HG02938 (cell line): ENCODE data around the gene OTOA.
"Not testable (repeated sequence)": the region's sequence is repeated elsewhere in the genome, so short reads cannot be mapped to it uniquely, and the experiment has no call there.

Experiments
- ATAC-seq: cut with Tn5 transposase; IDR thresholded peaks from one replicate; pipeline ENCODE4 v1.9.1; 2021; ENCODE audit warnings: mild to moderate bottlenecking, moderate library complexity; ENCODE audit not compliant: unreplicated experiment

OTOA gene

GRCh38 chr16:21663889-21664647, at the start of gene OTOA:
TSS of gene OTOA (plus strand) at chr16:21663968. CDS start at chr16:21678515, 14,547 bp downstream.
- no peak for ATAC-seq

GRCh38 chr16:21614896-21615295, 48.9 kb upstream of the OTOA start:
- ATAC-seq = no peak

GRCh38 chr16:21617607-21618006, 46.2 kb upstream of the OTOA start:
- ATAC-seq = no peak

- ATAC-seq = no peak
These were observed 45.5 kb upstream of the OTOA start for GRCh38 chr16:21618281-21618680.

GRCh38 chr16:21619765-21620425, 43.9 kb upstream of the OTOA start:
- no peak for ATAC-seq

- ATAC-seq = no peak
These were observed 43.2 kb upstream of the OTOA start for GRCh38 chr16:21620592-21620991.

- no peak for ATAC-seq
These were observed 41.2 kb upstream of the OTOA start for GRCh38 chr16:21622545-21622944.

- no peak for ATAC-seq
These were observed 38.7 kb upstream of the OTOA start for GRCh38 chr16:21625026-21625425.

- ATAC-seq = no peak
These were observed 37.0 kb upstream of the OTOA start for GRCh38 chr16:21626659-21627277.

- no peak for ATAC-seq
These were observed 35.5 kb upstream of the OTOA start for GRCh38 chr16:21628121-21628726.

- no peak for ATAC-seq
These were observed 35.0 kb upstream of the OTOA start for GRCh38 chr16:21628772-21629171.

GRCh38 chr16:21629616-21630539, 33.9 kb upstream of the OTOA start:
- ATAC-seq = not testable (repeated sequence)

GRCh38 chr16:21630866-21631265, 32.9 kb upstream of the OTOA start:
- ATAC-seq = not testable (repeated sequence)

- not testable (repeated sequence) for ATAC-seq
These were observed 32.4 kb upstream of the OTOA start for GRCh38 chr16:21631376-21631775.

GRCh38 chr16:21631951-21632575, 31.7 kb upstream of the OTOA start:
- not testable (repeated sequence) for ATAC-seq

- ATAC-seq = no peak
These were observed 29.6 kb upstream of the OTOA start for GRCh38 chr16:21634216-21634615.

- ATAC-seq = not testable (repeated sequence)
These were observed 28.1 kb upstream of the OTOA start for GRCh38 chr16:21635694-21636093.

- no peak for ATAC-seq
These were observed 26.5 kb upstream of the OTOA start for GRCh38 chr16:21637032-21637968.

- ATAC-seq = no peak
These were observed 25.2 kb upstream of the OTOA start for GRCh38 chr16:21638573-21638975.
